HepG2 (cell line): ENCODE data around the gene IFIH1. TPM values are rescaled to one million over a fixed set of nuclear protein-coding genes. Genes with fewer than 3 reads are reported as not detected.

Experiments
- CENPX ChIP-seq: sonication (generic); formaldehyde crosslinking; IDR thresholded peaks from 2 replicates; pipeline ENCODE4 v1.9.0; 2021; ENCODE audit warnings: mild to moderate bottlenecking, missing genetic modification reagents, moderate library complexity
- DR1 ChIP-seq: sonication (generic); formaldehyde crosslinking; IDR thresholded peaks from 2 replicates; pipeline ENCODE4 v1.8.0; 2021; ENCODE audit warnings: mild to moderate bottlenecking, missing genetic modification reagents, inconsistent platforms
- HMGA1 ChIP-seq: sonication (generic); formaldehyde crosslinking; conservative IDR thresholded peaks from 2 replicates; pipeline ENCODE4 v1.4.0; 2020; ENCODE audit warnings: missing genetic modification reagents
- HNF4G ChIP-seq, 2 experiments: sonication (generic) in 1 of 2; formaldehyde crosslinking in 1 of 2; IDR thresholded peaks; 2 replicates each; pipeline versions ENCODE4 v1.4.0 to v1.6.1; 2011 to 2020; ENCODE audit warnings: borderline replicate concordance in 2 of 2, low read depth in 2 of 2, mild to moderate bottlenecking in 2 of 2, low read length in 1 of 2, missing genetic modification reagents in 1 of 2, moderate library complexity in 1 of 2
- IRF2 ChIP-seq: IDR thresholded peaks from 2 replicates; pipeline ENCODE4 v1.6.1; 2018; ENCODE audit warnings: missing genetic modification reagents, missing compliant biosample characterization
- IRF9 ChIP-seq: sonication (generic); formaldehyde crosslinking; IDR thresholded peaks from 2 replicates; pipeline ENCODE4 v1.8.0; 2022; ENCODE audit warnings: missing genetic modification reagents, mild to moderate bottlenecking, borderline replicate concordance
- KLF12 ChIP-seq: sonication (generic); formaldehyde crosslinking; IDR thresholded peaks from 2 replicates; pipeline ENCODE4 v1.4.0; 2020; ENCODE audit warnings: missing genetic modification reagents, borderline replicate concordance
- NRL ChIP-seq: sonication (generic); formaldehyde crosslinking; IDR thresholded peaks from 2 replicates; pipeline ENCODE4 v1.5.0; 2020; ENCODE audit warnings: missing genetic modification reagents, mild to moderate bottlenecking, moderate library complexity, borderline replicate concordance
- SIN3A ChIP-seq: IDR thresholded peaks from 2 replicates; pipeline ENCODE4 v1.6.1; 2011; ENCODE audit warnings: low read depth, mild to moderate bottlenecking, control low read depth, low read length, borderline replicate concordance
- SP140L ChIP-seq: sonication (generic); formaldehyde crosslinking; IDR thresholded peaks from 2 replicates; pipeline ENCODE4 v1.4.0; 2020; ENCODE audit warnings: missing genetic modification reagents, borderline replicate concordance
- TSC22D2 ChIP-seq: sonication (generic); formaldehyde crosslinking; IDR thresholded peaks from 2 replicates; pipeline ENCODE4 v1.5.1; 2020; ENCODE audit warnings: missing genetic modification reagents, mild to moderate bottlenecking, borderline replicate concordance
- ZNF224 ChIP-seq: sonication (generic); formaldehyde crosslinking; IDR thresholded peaks from 2 replicates; pipeline ENCODE4 v1.5.0; 2020; ENCODE audit warnings: mild to moderate bottlenecking, missing genetic modification reagents
- ZNF260 ChIP-seq: sonication (generic); formaldehyde crosslinking; IDR thresholded peaks from 2 replicates; pipeline ENCODE4 v1.4.0; 2020; ENCODE audit warnings: missing genetic modification reagents, low read depth, mild to moderate bottlenecking, borderline replicate concordance
- ZNF263 ChIP-seq: sonication (generic); formaldehyde crosslinking; IDR thresholded peaks from 2 replicates; pipeline ENCODE4 v1.4.0; 2020; ENCODE audit warnings: missing genetic modification reagents
- ZNF333 ChIP-seq: sonication (generic); formaldehyde crosslinking; IDR thresholded peaks from 2 replicates; pipeline ENCODE4 v1.4.0; 2020; ENCODE audit warnings: mild to moderate bottlenecking, missing genetic modification reagents, borderline replicate concordance
- ZNF558 ChIP-seq: sonication (generic); formaldehyde crosslinking; IDR thresholded peaks from 2 replicates; pipeline ENCODE4 v1.9.0; 2022; ENCODE audit warnings: mild to moderate bottlenecking, missing genetic modification reagents, borderline replicate concordance
- ZNF589 ChIP-seq: sonication (generic); formaldehyde crosslinking; conservative IDR thresholded peaks from 2 replicates; pipeline ENCODE4 v1.8.0; 2022; ENCODE audit warnings: mild to moderate bottlenecking, moderate library complexity, missing genetic modification reagents
- ZNF768 ChIP-seq: sonication (generic); formaldehyde crosslinking; IDR thresholded peaks from 2 replicates; pipeline ENCODE4 v1.4.0; 2020; ENCODE audit warnings: missing genetic modification reagents
- ZNF784 ChIP-seq: sonication (generic); formaldehyde crosslinking; IDR thresholded peaks from 2 replicates; pipeline ENCODE4 v1.5.1; 2020; ENCODE audit warnings: missing genetic modification reagents, mild to moderate bottlenecking, borderline replicate concordance
- polyA plus RNA-seq, 8 experiments: library from polyadenylated mRNA; depleted of rRNA in 3 of 8; stranded (reverse) in 7 of 8; unstranded in 1 of 8; fragments of >200 nt; fragmentation: Illumina TruSeq in 4 of 8; extraction: Trizol in 4 of 8; gene quantifications; 2 replicates each; pipeline versions ENCODE4 v1.2.1 to v1.2.3, GENCODE V29; 2011 to 2016; ENCODE audit warnings: low read depth in 4 of 8, missing spikeins in 1 of 8, mixed read lengths in 1 of 8; ENCODE audit not compliant: insufficient read depth in 1 of 8
- total RNA-seq, 5 experiments: library from RNA; depleted of rRNA; stranded (reverse); fragments of >200 nt; fragmentation: Illumina TruSeq; extraction: Trizol; gene quantifications; 2 replicates each; pipeline ENCODE4 v1.2.3, GENCODE V29; 2016; ENCODE audit warnings: low read depth in 1 of 5
- TF ChIP-seq, protein P1 (sequence below): sonication (generic); formaldehyde crosslinking; IDR thresholded peaks from 2 replicates; pipeline ENCODE4 v1.4.0; 2020; ENCODE audit warnings: missing genetic modification reagents; ENCODE audit errors: not compliant biosample characterization
- TF ChIP-seq, protein P2 (sequence below): IDR thresholded peaks from 2 replicates; pipeline ENCODE4 v1.6.1; 2016; ENCODE audit warnings: low read depth, borderline replicate concordance
- TF ChIP-seq, protein P3 (sequence below): IDR thresholded peaks from 2 replicates; pipeline ENCODE4 v1.6.1; 2016; ENCODE audit warnings: low read depth

Gene IFIH1
- total and polyA plus RNA-seq, 2 of the 13 experiments (the other 11 are each of a cell fraction or from before 2014, with no cell fraction given): 1.5 to 11.5 TPM

DNA sequence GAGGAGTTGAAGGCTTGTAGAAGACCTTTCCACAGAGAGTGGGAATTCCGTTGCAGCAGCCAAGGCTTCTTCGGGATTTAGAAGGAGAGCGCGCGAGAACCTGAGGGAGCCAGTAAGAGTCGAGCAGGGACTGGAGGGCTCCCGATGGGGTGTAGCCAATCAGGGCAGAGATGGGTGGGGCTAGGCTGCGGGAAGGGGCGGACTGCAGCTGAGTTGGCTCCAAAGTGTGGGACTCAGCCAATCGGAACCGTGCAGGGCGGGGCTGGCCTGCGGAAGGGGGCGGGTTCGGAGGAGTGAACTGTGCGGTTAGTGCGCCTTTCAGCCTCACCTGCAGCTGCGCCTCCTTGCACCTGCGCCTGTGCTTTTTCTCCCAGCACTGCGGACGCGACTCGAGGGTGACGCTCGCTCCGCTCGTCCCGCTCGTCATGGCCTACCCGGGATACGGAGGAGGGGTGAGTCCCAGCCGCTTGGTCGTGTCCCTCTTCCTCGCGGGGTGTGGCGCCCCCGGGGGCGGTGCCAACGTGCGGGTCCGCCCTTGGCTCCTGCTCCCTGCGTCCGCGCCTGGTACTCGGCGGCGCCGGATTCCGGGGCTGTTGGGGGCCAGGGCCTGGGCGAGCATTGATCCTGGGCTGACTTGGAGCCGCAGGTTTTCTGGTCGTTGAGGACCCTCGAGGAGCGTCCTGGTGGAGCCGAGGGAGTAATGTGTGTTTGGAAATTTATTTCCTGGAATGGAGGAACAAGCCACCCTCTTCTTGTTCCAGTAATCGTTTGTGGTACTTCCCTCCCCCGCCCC is 25.5 kb upstream of the IFIH1 start, which contains the start of gene GCA (continued):
- peak; percentile 80; the same call in 1 of the 2 replicates for TF ChIP-seq ZNF589
- peak; percentile 76; the same call in 1 of the 2 replicates for TF ChIP-seq IRF9 (CRISPR knock-in tag)
- peak; percentile 93; the same call in 1 of the 2 replicates for TF ChIP-seq ZNF333
- TF ChIP-seq KLF12 (CRISPR knock-in tag): peak; percentile 73; the same call in 1 of the 2 replicates
- TF ChIP-seq, protein P1, sequence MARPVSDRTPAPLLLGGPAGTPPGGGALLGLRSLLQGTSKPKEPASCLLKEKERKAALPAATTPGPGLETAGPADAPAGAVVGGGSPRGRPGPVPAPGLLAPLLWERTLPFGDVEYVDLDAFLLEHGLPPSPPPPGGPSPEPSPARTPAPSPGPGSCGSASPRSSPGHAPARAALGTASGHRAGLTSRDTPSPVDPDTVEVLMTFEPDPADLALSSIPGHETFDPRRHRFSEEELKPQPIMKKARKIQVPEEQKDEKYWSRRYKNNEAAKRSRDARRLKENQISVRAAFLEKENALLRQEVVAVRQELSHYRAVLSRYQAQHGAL (CRISPR knock-in tag): no peak
- peak; percentile 77 for TF ChIP-seq DR1 (CRISPR knock-in tag)
- no peak for TF ChIP-seq ZNF260 (CRISPR knock-in tag)
- TF ChIP-seq, protein P2, sequence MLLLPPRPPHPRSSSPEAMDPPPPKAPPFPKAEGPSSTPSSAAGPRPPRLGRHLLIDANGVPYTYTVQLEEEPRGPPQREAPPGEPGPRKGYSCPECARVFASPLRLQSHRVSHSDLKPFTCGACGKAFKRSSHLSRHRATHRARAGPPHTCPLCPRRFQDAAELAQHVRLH: peak; percentile 82
- TF ChIP-seq CENPX (CRISPR knock-in tag): no peak
- TF ChIP-seq, protein P3, sequence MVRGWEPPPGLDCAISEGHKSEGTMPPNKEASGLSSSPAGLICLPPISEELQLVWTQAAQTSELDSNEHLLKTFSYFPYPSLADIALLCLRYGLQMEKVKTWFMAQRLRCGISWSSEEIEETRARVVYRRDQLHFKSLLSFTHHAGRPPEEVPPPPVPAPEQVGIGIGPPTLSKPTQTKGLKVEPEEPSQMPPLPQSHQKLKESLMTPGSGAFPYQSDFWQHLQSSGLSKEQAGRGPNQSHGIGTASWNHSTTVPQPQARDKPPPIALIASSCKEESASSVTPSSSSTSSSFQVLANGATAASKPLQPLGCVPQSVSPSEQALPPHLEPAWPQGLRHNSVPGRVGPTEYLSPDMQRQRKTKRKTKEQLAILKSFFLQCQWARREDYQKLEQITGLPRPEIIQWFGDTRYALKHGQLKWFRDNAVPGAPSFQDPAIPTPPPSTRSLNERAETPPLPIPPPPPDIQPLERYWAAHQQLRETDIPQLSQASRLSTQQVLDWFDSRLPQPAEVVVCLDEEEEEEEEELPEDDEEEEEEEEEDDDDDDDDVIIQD (CRISPR knock-in tag): peak; percentile 94
- TF ChIP-seq TSC22D2 (CRISPR knock-in tag): 0 out of 2 replicates have a peak, but pooled peaks have one; percentile 27
- TF ChIP-seq ZNF784 (CRISPR knock-in tag): peak; percentile 69
- peak; percentile 65 for TF ChIP-seq ZNF263 (CRISPR knock-in tag)
- no peak; the same call in 1 of the 2 replicates for TF ChIP-seq SP140L (CRISPR knock-in tag)
- TF ChIP-seq HMGA1 (CRISPR knock-in tag): no peak
- peak; percentile 77; the same call in 1 of the 2 replicates for TF ChIP-seq NRL (CRISPR knock-in tag)
- TF ChIP-seq ZNF768 (CRISPR knock-in tag): peak; percentile 74; the same call in 1 of the 2 replicates
- peak; percentile 66 for TF ChIP-seq IRF2
- peak; percentile 69; the same call in 1 of the 2 replicates for TF ChIP-seq SIN3A
- TF ChIP-seq ZNF224: 0 out of 2 replicates have a peak, but pooled peaks have one; percentile 39
- TF ChIP-seq HNF4G (IDR thresholded peaks at IDR 0.05; ENCODE audit: borderline replicate concordance, low read depth, low read length): no peak
- 0 out of 2 replicates have a peak, but pooled peaks have one; percentile 26 for TF ChIP-seq HNF4G (CRISPR knock-in tag; IDR thresholded peaks at IDR 0.05; ENCODE audit: borderline replicate concordance, low read depth)
- no peak for TF ChIP-seq ZNF558
